HG03097 (cell line): ENCODE data around the gene GRB10.

Source experiments
- ATAC-seq: cut with Tn5 transposase; IDR thresholded peaks from one replicate; pipeline ENCODE4 v1.9.1; 2021; ENCODE audit not compliant: unreplicated experiment, low FRiP score

The GRB10 gene

GRCh38 chr7:50674896-50675835, 107.5 kb downstream of the GRB10 start:
- ATAC-seq = no peak

GRCh38 chr7:50674299-50674698, 108.4 kb downstream of the GRB10 start:
- no peak for ATAC-seq

GRCh38 chr7:50673096-50673495, 109.6 kb downstream of the GRB10 start:
- ATAC-seq = no peak

DNA sequence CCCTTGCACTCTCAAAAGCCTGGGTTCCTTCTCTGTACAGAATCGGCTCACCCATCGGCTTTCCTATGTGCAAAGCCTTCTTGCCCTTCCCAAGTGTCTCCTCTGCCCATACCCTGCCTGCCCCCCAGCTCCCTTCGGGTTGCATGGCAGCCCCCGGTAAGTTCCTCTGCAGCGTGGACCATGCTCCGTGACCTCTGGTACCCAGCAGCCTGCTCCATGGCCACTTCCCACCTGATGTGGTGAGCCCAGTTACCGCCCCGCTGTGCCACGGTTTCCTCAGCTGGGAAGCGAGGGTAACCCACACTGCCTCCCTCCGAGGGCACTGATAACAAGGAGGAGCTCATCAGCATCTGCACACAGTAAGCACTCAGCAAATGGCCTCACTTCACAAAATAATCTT, 110.7 kb downstream of the GRB10 start:
- no peak for ATAC-seq

DNA sequence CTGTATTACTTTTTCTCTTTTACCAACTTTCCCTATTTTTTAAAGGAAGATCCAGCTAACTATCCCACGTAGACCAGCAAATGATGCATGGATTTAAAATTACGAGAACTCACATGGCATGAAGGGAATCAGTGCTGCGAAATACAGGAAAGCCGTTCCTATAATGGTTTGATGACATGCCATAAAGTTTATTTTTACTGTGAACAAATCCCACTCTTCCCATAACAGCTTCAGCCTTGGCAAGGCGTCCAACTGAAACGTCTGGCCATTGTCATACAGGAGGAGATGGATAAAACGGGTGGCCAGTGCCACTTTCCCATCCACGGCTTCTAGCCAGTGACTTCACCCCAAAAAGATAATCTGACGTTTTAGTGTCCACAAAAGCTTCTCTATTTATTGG, 111.3 kb downstream of the GRB10 start:
- ATAC-seq = no peak

DNA sequence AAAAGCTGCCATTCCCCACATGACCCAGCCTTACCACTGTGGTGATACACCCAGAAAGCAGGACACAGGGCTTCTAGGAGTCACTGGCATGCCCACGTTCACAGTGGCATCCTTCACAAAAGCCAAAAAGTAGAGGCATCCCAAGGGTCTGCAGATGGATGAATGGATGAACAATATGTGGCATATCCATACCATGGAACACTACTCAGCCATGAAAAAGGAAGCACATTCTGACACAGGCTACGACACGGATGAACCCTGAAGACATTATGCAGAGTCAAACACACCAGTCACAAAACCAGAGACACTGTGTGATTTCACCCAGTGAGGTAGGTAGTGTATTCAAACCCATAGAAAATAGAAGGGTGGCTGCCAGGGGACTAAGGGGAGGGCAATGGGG, 112.8 kb downstream of the GRB10 start:
- ATAC-seq = no peak

GRCh38 chr7:50667789-50668226, 114.9 kb downstream of the GRB10 start:
- no peak for ATAC-seq

DNA sequence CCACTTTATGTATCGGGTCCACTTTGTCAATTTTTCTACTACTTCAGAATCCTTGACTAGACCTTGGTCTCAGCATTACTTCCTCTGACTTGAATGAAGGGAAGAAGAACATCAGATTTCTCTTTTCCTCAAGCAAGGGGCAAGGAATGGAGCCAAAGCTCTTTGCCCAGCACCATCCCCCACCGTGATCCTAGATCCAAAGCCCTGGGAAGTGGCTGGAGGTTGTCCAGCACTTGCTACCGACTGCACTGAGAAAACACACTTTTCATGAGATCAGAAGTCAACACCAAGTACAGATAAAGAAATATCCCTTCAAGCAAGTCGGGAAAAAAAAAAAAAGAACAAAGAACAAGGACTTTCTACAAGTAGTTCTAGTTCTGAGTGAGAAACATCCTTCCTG, 115.4 kb downstream of the GRB10 start:
- no peak for ATAC-seq

- ATAC-seq = no peak
These were observed 116.6 kb downstream of the GRB10 start for GRCh38 chr7:50666124-50666496.

DNA sequence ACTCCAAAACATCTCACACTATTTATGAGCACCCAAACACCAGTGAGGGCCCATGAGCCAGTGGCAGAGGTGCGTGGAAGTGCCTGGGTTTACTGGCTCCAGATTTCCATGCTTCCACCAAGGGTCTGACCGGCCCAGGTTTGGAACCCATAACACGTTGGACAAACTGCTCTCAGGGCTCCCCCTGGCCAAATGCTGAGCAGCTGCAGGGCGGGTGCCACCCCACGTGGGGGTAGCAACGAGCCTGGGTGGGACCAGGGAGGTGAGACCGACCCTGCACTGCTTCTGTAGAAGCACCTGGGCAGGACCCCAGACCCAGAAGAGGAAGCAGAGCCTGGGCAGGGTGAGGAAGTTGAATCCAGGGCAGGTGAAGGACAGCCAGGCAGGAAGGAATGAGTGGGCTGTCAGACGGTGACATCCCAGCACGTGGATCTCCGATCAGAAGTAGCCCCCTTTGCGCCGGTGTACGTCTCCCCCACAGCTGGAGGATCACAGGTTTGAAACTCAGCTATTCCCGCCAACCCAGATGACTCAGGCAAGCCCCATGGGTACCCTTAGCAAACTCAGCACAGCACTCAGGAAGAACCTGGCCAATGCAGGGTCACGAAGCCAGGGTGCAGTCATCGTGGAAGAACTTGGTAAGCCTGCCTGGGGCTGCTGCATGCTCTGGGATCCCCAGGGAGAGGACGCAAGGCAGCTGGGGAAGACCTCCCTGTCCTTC, 117.1 kb downstream of the GRB10 start:
- ATAC-seq = no peak

DNA sequence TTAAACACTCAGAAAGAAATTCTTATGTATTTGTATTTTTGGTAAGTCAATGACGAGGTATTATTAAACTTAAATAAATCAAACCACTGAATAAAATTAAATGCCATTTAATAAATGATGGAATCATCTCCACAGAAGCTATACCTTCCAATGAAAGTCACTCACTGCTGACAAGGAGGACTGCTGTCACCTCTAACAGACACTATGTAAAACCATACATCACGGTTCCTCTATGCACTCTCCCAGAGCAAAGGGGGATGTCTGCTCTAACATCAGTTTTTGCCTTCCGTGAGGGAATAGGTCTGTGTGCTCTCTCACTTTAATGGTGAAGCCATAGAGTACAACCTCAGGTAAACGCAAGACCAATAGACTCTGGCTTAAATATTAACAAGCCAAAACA, 117.8 kb downstream of the GRB10 start:
- no peak for ATAC-seq

- peak; percentile 57 for ATAC-seq
These were observed 118.2 kb downstream of the GRB10 start for GRCh38 chr7:50664461-50664922.

DNA sequence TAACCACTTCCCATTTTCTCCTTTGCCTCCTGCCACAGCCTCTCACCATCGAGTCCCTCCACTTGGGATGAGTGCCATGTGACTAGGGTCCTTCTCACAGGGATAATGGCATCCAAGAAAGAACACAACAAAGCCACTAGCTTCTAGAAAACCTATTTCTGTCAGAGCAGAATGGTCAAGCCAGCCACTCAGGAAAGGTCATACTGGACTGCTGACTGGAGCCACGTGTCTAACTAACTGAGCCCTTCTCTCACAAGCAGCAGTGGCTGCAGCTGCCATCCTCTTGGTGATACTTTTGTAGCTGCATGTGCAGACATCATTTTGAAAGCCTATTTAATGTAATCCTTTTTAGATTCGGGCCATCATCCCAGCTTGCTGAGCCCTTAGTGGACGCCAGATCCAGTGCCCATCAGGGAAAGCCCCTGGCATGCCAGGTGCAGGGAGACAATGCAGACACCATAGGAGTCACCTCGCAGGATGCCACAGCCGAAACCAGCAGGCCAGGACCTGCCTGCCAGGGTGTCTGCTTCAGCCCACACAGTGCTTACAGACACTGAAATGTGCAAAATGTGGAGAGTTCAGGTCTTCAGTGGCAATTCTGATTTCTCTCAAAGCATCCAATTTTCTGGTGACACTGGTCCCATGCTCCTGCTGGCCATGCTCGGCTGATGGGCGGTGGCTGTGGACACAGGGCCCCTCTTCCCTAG, 119.1 kb downstream of the GRB10 start:
- no peak for ATAC-seq

GRCh38 chr7:50662996-50663395, 119.7 kb downstream of the GRB10 start:
- ATAC-seq = no peak

- no peak for ATAC-seq
These were observed 120.5 kb downstream of the GRB10 start for GRCh38 chr7:50662041-50662694.

GRCh38 chr7:50661345-50662040, 121.2 kb downstream of the GRB10 start:
- ATAC-seq = peak; percentile 59

- ATAC-seq = no peak
These were observed 121.9 kb downstream of the GRB10 start for GRCh38 chr7:50660830-50661175.

DNA sequence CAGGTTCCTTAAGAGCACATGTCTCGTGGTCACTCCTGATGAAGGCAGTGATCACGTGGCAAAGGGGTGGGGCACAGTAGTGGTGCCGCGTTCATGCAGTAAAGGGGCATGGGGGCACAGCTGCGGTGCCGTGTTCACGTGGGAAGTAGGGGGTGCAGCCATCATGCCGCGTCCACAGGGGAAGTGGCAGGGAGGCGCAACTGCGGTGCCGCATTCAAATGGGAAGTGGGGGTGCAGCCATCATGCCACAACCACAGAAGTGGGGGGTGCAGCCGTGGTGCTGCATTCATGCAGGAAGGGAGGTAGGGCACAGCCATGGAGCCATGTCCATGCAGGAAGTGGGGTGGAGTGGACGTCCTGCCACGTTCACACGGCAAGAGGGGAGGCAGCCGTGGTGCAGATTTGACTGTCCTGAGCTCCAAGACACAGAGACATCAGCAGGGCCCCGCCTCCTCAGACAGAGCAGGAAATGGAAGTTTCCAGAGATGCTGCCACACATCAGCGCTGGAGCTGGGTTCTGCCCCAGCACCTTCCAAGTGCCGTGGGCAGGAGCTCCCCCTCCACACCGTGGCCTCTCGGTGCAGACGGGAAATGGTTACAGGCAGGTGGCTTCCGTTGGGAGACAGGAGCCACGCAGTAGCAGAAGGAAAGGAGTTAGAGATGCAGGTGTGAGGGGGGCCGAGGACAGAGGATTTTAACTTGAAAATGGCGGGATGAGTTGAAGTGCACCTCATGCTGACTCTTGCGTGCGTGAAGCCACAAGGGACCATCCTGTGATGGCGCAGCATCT, 122.5 kb downstream of the GRB10 start:
- no peak for ATAC-seq

DNA sequence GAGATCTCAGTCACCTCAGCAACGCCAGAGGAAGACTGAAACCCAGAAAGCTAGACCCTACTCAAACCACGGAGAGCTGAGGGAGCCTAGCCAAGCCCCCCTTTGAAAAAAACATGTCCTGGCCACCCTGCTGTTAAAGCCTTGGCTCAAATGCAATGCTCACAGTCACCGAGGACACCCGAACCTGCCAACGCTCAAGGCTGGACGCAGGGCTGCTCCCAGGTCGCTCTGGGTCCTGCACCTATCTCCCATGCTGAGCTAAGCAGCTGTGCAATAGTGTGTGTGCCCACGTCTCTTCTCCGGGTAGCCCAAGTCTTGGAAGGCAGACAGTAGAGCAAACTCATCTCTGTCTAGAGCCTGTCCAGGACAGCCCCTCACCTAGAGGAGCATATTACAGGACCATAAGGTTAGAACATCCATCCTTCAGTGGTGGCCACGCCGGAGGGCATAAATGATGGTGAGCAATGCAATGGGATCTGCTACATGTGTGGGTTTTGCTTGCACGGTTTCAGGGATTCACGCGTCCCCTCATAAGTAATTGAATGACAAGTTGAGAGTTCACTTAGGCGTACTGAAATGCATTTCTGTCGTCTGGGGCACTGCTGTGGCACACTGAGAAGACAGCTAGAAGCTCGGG, 123.2 kb downstream of the GRB10 start:
- ATAC-seq = no peak
